GM20431 (cell line): ENCODE measurements around the gene PRDM16.

ENCODE experiments used
- in situ Hi-C: fragments of 300-500 bp; cut with MseI, MboI; formaldehyde crosslinking; loops from one replicate; pipeline ENCODE4 v1.15.0; 2020; ENCODE audit warnings: low sequenced_read_pairs; ENCODE audit not compliant: unreplicated experiment

PRDM16 gene

GRCh38 chr1:3261969-3262579, 193.1 kb downstream of the PRDM16 start:
- in situ Hi-C loops: no loop called here

- in situ Hi-C loops: no loop called here
These were observed 193.8 kb downstream of the PRDM16 start for GRCh38 chr1:3262681-3263286.

GRCh38 chr1:3263790-3264189, 194.8 kb downstream of the PRDM16 start:
- in situ Hi-C loops: no loop called here

DNA sequence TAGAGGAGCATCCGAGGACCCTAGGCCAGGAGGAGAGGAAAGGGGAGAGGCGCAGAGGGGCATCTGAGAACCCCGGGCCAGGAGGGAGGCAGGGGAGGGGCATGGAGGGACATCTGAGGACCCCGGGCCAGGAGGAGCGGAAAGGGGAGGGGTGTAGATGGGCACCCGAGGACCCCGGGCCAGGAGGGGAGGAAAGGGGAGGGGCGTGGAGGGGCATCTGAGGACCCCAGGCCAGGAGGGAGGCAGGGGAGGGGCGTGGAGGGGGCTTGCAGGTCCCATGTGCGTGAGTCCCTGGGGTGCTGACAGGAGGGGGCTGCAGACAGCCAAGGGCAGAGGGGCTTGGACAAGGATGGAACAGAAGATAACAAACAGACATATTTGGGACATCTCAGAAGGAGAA, 195.5 kb downstream of the PRDM16 start:
- in situ Hi-C loops: no loop called here

DNA sequence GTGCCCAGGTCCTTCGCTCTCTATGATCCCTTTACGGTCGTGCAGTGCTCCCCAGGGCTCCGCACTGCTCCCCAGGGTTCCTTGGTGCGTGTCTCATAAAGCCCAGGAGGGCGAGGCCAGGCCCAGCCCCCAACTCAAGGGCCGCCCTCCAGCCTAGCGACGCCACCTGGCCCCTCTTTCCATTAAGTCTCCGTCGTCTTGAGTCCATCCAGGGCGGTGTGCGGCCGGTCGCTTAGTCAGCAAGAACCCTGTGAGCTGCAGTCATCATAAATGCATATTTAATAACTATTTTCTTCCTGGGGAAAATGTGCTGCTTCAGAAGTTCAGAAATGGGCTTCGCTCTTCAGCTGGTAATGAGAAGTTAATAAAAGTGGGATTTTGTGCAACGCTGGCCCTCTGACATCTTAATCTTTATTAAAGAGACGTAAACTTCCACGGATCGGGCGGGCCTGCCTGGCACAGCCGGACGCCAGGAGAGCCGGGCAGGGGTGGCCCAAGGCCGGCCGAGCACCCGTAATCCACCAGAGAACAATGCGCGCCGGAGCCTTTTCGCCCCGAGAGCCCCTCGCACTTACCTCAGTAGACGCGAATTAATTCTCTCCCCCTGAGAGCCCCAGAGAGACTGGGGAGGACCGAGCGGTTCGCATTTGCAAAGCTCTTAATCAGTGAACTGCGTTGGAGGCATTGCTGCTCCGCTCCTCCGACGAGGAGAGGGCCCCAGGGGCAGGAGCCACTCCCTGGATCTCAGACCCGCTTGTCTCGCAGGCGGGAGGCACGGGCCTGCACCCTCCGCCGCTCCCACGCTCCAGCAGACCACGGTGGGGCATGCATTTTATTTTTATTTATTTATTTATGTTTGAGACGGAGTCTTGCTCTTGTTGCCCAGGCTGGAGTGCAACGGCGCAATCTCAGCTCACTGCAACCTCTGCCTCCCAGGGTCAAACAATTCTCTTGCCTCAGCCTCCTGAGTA, 197.1 kb downstream of the PRDM16 start:
- in situ Hi-C loops: no loop called here

GRCh38 chr1:3266870-3267549, 198.0 kb downstream of the PRDM16 start:
- in situ Hi-C loops: no loop called here

- in situ Hi-C loops: no loop called here
These were observed 198.7 kb downstream of the PRDM16 start for GRCh38 chr1:3267550-3268270.

DNA sequence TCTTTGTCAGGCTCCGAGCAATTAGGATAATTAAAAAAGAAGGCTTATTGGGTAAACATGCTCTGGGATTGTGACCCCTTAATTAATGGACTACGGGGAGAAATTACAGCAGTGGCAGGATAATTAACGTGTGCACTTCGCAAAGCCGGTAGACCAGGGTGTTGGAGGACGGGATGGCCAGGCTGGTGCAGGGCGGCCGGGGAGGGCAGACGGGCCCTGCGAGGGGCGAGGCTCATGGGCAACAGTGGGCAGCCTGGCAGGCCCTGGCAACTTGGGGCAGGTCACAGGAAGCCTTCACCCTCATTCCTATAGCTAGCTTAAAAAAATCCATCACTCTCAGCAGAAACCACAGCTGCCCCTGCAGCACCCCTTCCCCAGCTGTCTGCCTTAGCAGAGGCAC, 199.3 kb downstream of the PRDM16 start:
- in situ Hi-C loops: no loop called here

DNA sequence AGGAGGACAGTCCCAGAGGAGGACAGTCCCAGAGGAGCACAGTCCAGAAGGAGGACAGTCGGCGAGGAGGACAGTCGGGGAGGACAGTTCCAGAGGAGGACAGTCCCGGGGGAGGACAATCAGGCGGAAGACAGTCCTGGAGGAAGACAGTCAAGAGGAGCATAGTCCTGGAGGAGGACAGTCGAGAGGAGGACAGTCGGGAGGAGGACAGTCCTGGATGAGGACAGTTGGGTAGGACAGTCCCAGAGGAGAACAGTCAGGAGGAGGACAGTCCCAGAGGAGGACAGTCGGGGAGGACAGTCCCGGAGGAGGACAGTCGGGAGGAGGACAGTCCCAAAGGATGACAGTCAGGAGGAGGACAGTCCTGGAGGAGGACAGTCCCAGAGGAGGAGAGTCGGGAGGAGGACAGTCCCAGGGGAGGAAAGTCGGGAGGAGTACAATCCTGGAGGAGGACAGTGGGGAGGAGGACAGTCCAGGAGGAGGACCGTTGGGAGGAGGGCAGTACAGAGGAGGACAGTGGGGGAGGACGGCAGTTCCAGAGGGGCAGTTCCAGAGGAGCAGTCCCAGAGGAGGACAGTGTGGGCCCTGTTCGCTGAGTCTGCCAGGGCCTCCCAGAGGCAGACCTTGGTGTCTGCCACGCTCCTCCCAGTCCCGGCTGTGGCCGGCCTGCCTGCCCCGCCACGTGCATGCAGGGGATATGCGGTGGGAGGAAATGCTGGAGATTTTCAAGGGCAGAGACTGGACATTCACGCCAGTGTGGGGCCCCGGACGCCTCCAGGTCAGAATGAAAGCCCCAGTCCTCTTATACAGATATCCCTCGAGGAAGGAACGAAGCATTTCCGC, 201.6 kb downstream of the PRDM16 start:
- in situ Hi-C loops: no loop called here

- in situ Hi-C loops: no loop called here
These were observed 202.9 kb downstream of the PRDM16 start for GRCh38 chr1:3271866-3272265.

DNA sequence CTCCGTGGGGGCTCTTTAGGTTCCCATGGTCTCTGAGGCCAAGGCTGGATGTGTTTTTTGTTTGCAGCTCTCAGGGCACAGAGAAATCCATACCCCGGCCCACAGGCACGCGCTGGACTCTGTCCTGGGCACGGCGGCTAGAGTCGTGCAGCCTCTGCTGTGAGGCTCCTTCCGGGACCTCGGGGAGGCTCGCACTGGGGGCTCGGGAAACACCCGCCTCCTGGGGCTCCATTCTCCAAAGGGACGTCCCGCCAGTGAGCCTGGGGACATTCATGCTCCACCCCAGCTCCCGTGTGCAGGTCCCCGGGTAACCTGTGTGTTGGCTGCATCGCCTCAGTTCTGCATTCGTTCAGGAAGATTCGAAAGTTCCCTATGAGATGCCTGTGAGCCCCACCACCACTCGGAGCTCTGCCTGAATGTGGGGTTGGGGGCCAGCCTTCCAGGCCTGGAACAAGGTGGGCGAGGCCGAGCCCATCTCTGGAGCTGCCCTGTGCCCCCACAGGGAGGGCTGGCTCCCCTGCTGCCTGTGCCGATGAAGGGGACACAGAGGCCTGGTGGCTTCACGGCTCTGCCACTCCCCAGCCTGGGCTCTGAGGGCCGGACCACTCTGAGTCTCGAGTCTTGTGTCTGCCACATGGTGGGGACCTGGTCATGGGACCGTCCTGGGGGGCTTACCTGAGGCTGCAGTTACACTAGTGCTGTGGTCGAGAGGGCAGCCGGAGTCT, 203.5 kb downstream of the PRDM16 start:
- in situ Hi-C loops: no loop called here

GRCh38 chr1:3273447-3273846, 204.4 kb downstream of the PRDM16 start:
- in situ Hi-C loops: no loop called here

GRCh38 chr1:3274972-3275371, 206.0 kb downstream of the PRDM16 start:
- in situ Hi-C loops: no loop called here

DNA sequence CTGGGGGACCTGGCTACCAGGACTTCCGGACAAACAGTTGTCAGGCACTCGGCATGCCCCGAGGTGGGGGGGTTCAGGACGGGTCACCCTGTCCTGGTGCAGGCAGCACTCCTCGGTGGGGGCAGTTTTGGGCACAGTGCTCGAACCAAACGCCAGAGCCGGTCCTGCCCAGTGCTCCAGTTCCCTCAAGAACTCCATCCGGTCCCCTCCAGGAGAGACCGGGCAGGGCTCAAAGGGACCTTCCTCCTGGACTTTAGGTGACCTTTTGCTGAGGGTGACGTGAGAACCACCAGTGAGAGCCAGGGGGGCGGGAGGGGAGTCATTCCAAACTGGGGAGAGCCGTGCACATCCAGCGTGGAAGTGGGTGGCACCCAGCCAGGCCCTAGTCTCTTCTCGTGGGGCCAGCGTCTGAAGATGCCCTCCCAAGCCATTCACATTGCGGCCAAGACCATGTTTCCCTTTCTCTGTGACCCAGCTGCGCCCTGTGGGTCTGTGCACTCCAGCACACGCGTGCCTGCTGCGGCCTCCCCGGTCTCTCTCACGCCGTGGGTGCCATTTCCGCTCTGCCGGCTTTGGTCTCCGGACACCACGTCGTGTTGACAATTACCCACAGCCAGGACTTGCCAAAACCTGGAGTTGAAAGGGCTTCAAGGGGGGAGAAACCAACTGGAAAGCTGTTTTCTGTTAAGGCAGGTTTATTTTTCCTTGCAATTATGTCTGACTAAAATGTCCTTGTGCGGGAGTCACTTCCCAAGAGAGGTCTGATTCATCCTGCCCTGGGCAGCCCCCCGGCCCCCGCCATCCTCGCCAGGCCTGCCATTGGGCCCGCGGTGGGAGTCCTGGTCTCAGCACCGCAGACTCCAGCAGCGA, 206.7 kb downstream of the PRDM16 start:
- in situ Hi-C loops: no loop called here

- in situ Hi-C loops: no loop called here
These were observed 207.4 kb downstream of the PRDM16 start for GRCh38 chr1:3276341-3276800.

GRCh38 chr1:3277011-3277471, 208.0 kb downstream of the PRDM16 start:
- in situ Hi-C loops: no loop called here

DNA sequence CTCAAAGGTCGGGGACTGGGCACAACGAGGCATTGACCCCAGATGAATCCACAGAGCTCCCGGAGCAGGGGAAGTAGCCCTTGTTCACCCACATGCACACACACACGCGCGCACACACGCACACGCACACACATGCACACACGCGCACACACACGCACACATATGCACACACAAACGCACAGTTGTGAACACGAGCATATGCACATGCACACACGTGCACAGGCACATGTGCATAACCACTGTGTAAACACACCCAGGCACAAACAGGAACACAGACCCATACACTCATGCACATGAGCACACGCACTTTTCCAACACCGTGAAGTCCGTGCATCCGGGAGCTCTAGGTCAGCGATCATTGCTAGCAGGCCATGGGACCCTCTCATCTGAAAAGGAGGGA, 208.6 kb downstream of the PRDM16 start:
- in situ Hi-C loops: no loop called here
